Measurements from ENCODE around the gene RNASE11.
"Not testable (repeated sequence)": the region's sequence is repeated elsewhere in the genome, so short reads cannot be mapped to it uniquely, and the experiment has no call there.

Gene RNASE11

DNA sequence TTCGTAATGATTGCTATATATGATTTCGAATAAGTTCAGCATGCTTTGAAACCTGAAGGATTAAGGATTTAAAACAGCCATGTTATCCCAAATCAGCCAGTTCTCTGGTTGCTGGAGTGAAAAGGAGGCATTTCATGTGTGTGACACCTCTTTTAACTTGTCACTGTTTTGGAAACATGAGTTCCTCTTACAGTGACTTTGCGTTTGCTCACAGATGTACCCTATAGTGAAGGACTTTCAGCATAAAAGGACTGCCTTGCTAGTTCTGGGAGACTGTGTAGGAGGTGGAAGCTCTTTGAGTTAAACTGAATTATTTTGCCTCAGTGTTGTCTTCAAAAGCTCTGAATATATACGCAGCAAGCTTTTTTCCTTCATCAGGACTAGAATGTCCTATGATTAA, 7.6 kb downstream of the RNASE11 start:
- DNase-seq (ENCODE audit: low read depth) = no peak

GRCh38 chr14:20578784-20579502, 8.9 kb downstream of the RNASE11 start:
- DNase-seq (ENCODE audit: low read depth) = no peak

- DNase-seq (ENCODE audit: low read depth) = no peak
Measured at GRCh38 chr14:20578325-20578724, 9.5 kb downstream of the RNASE11 start.

GRCh38 chr14:20572382-20572990, 15.3 kb downstream of the RNASE11 start:
- DNase-seq (ENCODE audit: low read depth) = not testable (repeated sequence)

DNA sequence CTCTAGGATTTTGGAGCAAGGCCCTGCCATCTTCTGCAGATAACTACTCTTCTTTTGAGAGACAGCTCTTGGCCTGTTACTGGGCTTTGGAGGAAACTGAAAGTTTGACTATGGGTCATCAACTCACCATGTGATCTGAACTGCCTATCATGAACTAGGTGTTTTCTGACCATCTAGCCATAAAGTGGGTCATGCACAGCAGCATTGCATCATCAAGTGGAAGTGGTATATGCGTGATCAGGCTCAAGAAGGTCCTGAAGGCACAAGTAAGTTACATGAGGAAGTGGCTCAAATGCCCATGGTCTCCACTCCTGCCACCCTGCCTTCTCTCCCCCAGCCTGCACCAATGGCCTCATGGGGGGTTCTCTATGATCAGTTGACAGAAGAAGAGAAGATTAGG, 17.1 kb downstream of the RNASE11 start:
- DNase-seq (ENCODE audit: low read depth) = not testable (repeated sequence)

DNA sequence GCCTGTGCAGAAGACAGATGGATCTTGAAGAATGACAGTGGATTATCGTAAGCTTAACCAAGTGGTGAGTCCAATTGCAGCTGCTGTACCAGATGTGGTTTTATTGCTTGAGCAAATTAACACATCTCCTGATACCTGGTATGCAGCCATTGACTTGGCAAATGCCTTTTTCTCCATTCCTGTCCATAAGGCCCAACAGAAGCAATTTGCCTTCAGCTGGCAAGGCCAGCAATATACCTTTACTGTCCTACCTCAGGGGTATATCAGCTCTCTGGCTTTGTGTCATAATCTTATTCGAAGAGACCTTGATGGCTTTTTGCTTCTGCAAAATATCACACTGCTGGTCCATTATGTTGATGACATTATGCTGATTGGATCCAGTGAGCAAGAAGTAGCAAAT, 17.9 kb downstream of the RNASE11 start:
- not testable (repeated sequence) for DNase-seq (ENCODE audit: low read depth)

GRCh38 chr14:20569066-20569465, 18.7 kb downstream of the RNASE11 start:
- DNase-seq (ENCODE audit: low read depth) = no peak

- no peak for DNase-seq (ENCODE audit: low read depth)
Measured at GRCh38 chr14:20568393-20568792, 19.4 kb downstream of the RNASE11 start.

GRCh38 chr14:20567199-20567598, 20.6 kb downstream of the RNASE11 start:
- not testable (repeated sequence) for DNase-seq (ENCODE audit: low read depth)

- DNase-seq (ENCODE audit: low read depth) = no peak
Measured at GRCh38 chr14:20564501-20564997, 23.3 kb downstream of the RNASE11 start.

DNA sequence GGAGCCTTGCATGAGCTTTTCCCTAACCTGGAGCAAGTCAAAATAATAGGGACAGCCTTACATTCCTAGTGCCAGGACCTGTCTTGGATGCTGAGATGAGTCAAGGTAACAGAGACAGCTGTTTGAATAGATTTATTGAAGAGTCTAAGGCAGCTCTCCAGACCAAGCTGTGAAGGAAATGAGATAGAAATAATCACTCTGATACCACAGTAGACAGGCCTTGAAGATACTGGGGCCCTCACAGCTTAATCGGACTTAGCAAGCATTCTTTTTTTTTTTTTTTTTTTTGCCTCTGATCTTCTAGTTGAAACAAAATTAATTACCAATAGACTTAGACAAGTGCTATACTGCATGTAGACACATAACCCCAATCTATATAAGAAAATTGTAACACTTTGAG, 23.8 kb downstream of the RNASE11 start:
- DNase-seq (ENCODE audit: low read depth) = no peak

DNA sequence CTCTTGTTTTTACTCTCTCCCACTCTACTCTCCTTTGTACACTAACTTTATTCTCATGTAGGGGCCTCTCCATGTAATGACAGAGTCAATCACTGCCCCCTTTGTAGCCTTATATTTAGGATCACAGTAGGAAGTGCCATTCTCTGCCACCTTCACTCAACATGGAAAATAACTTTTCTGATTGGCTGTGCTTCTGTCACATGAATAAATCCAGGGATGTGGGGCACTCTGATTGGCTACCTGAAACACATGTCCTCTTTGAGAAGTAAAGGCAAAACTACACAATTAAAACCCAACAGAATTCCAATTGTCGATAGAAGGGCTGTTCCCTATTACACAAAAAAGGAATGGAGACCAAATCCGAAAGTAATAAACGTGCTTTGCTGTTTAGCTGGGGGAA, 26.8 kb downstream of the RNASE11 start, which contains the start of gene RNASE9:
Gene RNASE9, minus strand, starts transcription at position 87 of the 400 bp plus-strand sequence.
- no peak for DNase-seq (ENCODE audit: low read depth)

- no peak for DNase-seq (ENCODE audit: low read depth)
Measured at GRCh38 chr14:20559461-20559904, 28.3 kb downstream of the RNASE11 start.

GRCh38 chr14:20557212-20557542, 30.6 kb downstream of the RNASE11 start:
- no peak for DNase-seq (ENCODE audit: low read depth)

DNA sequence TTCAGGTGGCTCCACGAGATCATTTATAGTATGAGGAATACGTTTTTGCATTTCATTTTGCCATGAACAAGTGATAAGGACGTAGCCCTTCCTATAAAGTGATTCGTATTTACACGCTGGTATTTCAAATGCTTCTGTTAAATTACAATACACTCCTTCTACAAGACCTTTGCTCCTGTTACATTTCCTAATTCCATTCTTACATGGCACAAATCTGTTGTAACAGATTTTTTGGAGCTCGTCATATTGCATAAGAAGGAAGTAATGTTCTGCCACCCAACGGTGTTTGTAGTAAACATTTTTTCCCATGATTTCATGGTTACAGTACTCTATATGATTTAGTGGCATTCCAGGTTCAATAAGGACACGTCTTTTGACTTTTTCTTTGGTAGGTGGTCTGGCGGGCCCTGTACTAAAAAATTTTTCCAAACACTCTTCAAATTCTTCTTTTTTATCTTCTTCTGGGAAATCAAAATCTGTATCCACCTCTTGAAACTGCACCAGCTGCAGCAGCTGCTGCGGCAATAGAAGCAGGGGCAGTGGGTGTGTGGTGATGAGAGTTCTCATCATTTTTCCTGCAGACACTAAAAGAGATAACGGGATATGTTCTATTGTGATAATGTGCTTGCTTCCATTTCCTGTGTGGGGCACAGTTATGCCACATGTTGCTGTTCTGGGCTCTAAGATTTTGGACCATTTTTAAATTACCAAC, 31.1 kb downstream of the RNASE11 start:
- DNase-seq (ENCODE audit: low read depth) = no peak

- no peak for DNase-seq (ENCODE audit: low read depth)
Measured at GRCh38 chr14:20555845-20556244, 32.0 kb downstream of the RNASE11 start.

DNA sequence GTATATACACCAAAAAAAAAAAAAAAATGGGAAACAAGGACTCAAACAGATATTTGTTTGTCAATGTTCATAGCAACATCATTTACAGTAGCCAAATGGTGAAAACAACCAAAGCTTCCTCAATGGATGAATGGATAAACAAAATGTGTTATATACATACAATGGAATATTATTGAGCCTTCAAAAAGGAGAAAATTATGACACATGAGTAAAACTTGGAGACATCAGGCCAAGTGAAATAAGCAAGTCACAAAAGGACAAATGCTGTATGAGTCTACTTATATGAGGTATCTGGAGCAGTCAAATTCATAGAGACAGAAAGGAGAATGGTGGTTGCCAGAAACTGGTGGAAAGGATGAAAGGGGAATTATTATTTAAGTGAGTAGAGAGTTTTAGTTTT, 34.8 kb downstream of the RNASE11 start:
- no peak for DNase-seq (ENCODE audit: low read depth)

DNA sequence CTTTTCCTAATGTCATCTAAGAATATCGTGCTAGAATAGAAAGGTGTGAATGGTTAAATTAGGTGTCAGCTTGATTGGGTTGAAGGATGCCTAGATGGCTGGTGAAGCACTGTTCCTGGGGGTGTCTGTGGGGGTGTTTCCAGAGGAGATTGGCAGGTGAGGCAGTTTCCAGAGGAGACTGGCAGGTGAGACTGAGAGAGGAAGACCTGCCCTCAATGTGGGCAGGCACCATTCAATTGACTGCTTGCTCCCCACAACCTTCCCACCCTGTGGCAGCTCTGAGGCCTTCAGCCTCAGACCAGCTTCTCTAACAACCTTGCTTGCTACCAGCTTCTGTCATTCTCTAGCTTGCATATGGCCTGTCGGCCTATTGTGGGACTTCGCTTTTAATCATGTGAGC, 36.2 kb downstream of the RNASE11 start:
- no peak for DNase-seq (ENCODE audit: low read depth)

DNA sequence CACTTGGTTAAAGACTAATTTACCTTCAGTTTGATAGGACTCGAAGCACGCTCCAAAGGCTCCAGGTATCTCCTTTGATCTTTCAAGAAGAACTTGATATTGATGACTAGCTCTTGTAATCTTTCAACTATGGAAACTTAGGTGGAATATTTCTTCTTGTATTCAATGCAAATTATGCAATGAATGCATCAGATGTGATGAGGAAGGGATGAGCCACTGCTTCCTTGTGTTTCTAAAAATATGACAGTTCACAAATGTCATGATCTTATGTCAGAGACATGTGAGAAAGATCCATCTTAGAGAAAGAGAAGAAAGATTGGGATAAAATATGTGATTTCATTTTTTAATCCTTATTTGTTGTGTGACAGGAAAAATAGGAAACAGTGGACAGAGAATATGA, 36.9 kb downstream of the RNASE11 start:
- DNase-seq (ENCODE audit: low read depth) = no peak

GRCh38 chr14:20548414-20549158, 39.2 kb downstream of the RNASE11 start:
- no peak for DNase-seq (ENCODE audit: low read depth)

- no peak for DNase-seq (ENCODE audit: low read depth)
Measured at GRCh38 chr14:20546877-20547276, 40.9 kb downstream of the RNASE11 start.

DNA sequence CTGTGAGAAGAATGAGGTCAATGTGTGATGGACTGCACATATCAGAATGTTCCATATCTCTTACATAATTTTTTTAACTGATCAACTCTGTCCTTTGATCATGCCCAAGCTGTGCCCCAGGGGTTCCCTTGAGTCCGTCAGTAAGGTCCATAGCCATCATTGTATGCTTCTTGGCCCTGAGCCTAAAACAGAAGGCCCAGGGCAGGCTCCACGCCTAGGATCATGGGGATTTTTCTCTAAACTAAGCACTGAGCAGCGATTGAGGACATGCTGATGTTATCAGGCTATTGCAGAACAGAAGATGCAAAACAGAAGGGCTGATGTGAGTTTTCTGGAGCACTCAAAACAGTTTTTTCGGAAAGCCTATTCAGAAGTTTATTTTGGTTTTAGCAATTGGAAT, 47.9 kb downstream of the RNASE11 start:
- no peak for DNase-seq (ENCODE audit: low read depth)
